ENCODE data around the gene CTSW. TPM values are rescaled to one million over a fixed set of nuclear protein-coding genes. Genes with fewer than 3 reads are reported as not detected.

Gene CTSW
- total RNA-seq, 1 experiment from 2014 or later: not detected

- ATAC-seq: no peak
- H3K27ac Mint-ChIP-seq: peak overlapping the region; percentile 41
- H3K9me3 Mint-ChIP-seq: peaks cover 6% of the 10 kb centered on the region; the same call in 1 of the 2 replicates
- no peak for DNase-seq (ENCODE audit: low spot score)
- ChIA-PET POLR2A (interaction anchor here (1.0 kb wide), 1 partner anchor 13 kb away, joined by 3 read pairs; no protein-coding TSS in a partner anchor), CTCF (interaction anchor here (3.6 to 6.3 kb wide), 2 partner anchors 31 to 36 kb away, joined by 49 to 134 read pairs; partner anchors contain the start of genes CCDC85B and FIBP)
- H3K36me3 Mint-ChIP-seq: peaks cover 53% of the 10 kb centered on the region
- no peaks in the 10 kb centered on the region for H3K27me3 Mint-ChIP-seq (ENCODE audit: low read depth)
- peak overlapping the region; percentile 37; the same call in 1 of the 2 replicates for H3K4me3 Mint-ChIP-seq
- H3K4me1 Mint-ChIP-seq: peaks cover 23% of the 10 kb centered on the region
- TF ChIP-seq, protein P1, sequence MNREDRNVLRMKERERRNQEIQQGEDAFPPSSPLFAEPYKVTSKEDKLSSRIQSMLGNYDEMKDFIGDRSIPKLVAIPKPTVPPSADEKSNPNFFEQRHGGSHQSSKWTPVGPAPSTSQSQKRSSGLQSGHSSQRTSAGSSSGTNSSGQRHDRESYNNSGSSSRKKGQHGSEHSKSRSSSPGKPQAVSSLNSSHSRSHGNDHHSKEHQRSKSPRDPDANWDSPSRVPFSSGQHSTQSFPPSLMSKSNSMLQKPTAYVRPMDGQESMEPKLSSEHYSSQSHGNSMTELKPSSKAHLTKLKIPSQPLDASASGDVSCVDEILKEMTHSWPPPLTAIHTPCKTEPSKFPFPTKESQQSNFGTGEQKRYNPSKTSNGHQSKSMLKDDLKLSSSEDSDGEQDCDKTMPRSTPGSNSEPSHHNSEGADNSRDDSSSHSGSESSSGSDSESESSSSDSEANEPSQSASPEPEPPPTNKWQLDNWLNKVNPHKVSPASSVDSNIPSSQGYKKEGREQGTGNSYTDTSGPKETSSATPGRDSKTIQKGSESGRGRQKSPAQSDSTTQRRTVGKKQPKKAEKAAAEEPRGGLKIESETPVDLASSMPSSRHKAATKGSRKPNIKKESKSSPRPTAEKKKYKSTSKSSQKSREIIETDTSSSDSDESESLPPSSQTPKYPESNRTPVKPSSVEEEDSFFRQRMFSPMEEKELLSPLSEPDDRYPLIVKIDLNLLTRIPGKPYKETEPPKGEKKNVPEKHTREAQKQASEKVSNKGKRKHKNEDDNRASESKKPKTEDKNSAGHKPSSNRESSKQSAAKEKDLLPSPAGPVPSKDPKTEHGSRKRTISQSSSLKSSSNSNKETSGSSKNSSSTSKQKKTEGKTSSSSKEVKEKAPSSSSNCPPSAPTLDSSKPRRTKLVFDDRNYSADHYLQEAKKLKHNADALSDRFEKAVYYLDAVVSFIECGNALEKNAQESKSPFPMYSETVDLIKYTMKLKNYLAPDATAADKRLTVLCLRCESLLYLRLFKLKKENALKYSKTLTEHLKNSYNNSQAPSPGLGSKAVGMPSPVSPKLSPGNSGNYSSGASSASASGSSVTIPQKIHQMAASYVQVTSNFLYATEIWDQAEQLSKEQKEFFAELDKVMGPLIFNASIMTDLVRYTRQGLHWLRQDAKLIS (CRISPR knock-in tag; IDR thresholded peaks at IDR 0.05; ENCODE audit: borderline replicate concordance): no peak
- TF ChIP-seq ZNF138 (CRISPR knock-in tag; conservative IDR thresholded peaks at IDR 0.05) (no peak), E2F4 (CRISPR knock-in tag; IDR thresholded peaks at IDR 0.05; ENCODE audit: borderline replicate concordance, low read depth) (no peak), JUN (CRISPR knock-in tag; IDR thresholded peaks at IDR 0.05) (no peak), GRHL2 (CRISPR knock-in tag; IDR thresholded peaks at IDR 0.05; ENCODE audit: insufficient replicate concordance, severe bottlenecking) (no peak), ZNF281 (CRISPR knock-in tag; IDR thresholded peaks at IDR 0.05) (no peak), ATF2 (CRISPR knock-in tag; IDR thresholded peaks at IDR 0.05; ENCODE audit: borderline replicate concordance, low read depth) (no peak), ARID4B (CRISPR knock-in tag; IDR thresholded peaks at IDR 0.05; ENCODE audit: borderline replicate concordance) (no peak), ZNF423 (CRISPR knock-in tag; IDR thresholded peaks at IDR 0.05) (no peak), TEAD1 (CRISPR knock-in tag; IDR thresholded peaks at IDR 0.05) (no peak), OVOL2 (CRISPR knock-in tag; IDR thresholded peaks at IDR 0.05; ENCODE audit: borderline replicate concordance) (no peak), IRF2 (CRISPR knock-in tag; IDR thresholded peaks at IDR 0.05; ENCODE audit: borderline replicate concordance, low read depth) (no peak), USF1 (CRISPR knock-in tag; IDR thresholded peaks at IDR 0.05) (no peak)
- TF ChIP-seq, protein P2, sequence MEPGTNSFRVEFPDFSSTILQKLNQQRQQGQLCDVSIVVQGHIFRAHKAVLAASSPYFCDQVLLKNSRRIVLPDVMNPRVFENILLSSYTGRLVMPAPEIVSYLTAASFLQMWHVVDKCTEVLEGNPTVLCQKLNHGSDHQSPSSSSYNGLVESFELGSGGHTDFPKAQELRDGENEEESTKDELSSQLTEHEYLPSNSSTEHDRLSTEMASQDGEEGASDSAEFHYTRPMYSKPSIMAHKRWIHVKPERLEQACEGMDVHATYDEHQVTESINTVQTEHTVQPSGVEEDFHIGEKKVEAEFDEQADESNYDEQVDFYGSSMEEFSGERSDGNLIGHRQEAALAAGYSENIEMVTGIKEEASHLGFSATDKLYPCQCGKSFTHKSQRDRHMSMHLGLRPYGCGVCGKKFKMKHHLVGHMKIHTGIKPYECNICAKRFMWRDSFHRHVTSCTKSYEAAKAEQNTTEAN (CRISPR knock-in tag; IDR thresholded peaks at IDR 0.05): no peak
- TF ChIP-seq, protein P3, sequence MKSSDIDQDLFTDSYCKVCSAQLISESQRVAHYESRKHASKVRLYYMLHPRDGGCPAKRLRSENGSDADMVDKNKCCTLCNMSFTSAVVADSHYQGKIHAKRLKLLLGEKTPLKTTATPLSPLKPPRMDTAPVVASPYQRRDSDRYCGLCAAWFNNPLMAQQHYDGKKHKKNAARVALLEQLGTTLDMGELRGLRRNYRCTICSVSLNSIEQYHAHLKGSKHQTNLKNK (CRISPR knock-in tag; IDR thresholded peaks at IDR 0.05): no peak
- TF ChIP-seq, protein P4, sequence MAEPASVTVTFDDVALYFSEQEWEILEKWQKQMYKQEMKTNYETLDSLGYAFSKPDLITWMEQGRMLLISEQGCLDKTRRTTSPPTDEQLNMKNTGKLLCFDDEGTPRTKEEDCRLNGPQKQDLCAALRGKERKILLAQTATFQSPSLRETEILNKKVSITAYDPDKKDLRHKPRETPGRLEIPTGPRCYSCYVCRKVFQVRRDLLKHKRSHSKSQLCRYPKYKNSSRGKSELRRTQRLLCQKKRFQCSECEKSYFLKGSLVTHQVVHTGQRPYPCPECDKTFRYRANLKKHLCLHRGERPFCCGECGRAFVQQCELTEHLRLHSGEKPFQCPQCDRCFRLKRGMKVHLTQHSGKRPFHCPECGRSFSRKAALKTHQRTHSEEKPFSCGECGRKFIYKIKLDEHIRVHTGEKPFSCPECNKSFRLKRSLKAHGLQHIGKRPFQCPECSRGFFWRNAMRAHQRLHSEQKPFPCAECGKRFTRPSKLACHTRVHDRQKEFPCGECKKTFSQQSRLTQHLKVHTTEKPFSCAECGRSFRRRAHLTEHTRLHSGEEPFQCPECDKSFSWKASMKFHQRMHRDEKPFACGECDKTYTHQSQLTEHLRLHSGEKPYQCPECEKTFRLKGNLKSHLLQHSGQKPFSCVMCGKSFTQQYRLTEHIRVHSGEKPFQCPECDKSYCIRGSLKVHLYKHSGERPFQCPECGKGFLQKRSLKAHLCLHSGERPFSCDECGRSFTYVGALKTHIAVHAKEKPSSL (CRISPR knock-in tag; conservative IDR thresholded peaks at IDR 0.05): no peak
- TF ChIP-seq, protein P5, sequence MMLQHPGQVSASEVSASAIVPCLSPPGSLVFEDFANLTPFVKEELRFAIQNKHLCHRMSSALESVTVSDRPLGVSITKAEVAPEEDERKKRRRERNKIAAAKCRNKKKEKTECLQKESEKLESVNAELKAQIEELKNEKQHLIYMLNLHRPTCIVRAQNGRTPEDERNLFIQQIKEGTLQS (CRISPR knock-in tag; conservative IDR thresholded peaks at IDR 0.05): no peak
These were observed 25.5 kb upstream of the CTSW start for GRCh38 chr11:65854161-65854592.
